ENCODE results near the gene FADS2.

FADS2 gene

GRCh38 chr11:61862714-61863547, 34.8 kb downstream of the FADS2 start:
- no peak for ATAC-seq
- peaks cover 42% of the 10 kb centered on the region for H3K36me3 Mint-ChIP-seq
- H3K9me3 Mint-ChIP-seq: no peaks in the 10 kb centered on the region
- no peaks in the 10 kb centered on the region for H3K27me3 Mint-ChIP-seq
- no peak overlapping the region for H3K27ac Mint-ChIP-seq
- no peak overlapping the region for H3K4me3 Mint-ChIP-seq
- no peaks in the 10 kb centered on the region for H3K4me1 Mint-ChIP-seq

DNA sequence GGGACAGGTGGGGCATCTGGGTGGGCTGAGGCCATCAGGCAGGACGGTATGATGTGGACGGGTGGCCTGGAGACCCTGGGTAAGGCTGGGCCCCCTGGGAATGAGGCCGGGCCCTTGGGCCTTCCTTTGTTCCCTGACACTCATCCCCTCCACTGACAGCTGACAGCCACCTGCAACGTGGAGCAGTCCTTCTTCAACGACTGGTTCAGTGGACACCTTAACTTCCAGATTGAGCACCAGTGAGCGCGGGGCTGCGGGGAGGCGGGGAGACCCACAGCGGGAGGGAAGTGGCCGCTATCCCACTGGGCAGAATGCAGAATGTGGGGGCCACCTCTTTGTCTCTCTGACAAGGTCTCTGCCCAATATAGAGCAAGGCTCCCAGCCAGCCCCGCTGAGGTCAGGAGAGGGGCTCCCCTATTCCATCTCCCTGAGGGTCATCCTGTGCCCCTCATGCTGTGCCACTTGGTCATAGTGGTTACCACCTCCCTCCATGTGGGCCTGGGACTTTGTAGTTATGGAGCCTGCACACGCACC, 35.5 kb downstream of the FADS2 start:
- Mint-ChIP-seq H3K9me3 (no peaks in the 10 kb centered on the region), H3K4me3 (no peak overlapping the region), H3K27ac (no peak overlapping the region), H3K4me1 (no peaks in the 10 kb centered on the region), H3K27me3 (no peaks in the 10 kb centered on the region), H3K36me3 (peaks cover 42% of the 10 kb centered on the region)
- ATAC-seq: no peak

DNA sequence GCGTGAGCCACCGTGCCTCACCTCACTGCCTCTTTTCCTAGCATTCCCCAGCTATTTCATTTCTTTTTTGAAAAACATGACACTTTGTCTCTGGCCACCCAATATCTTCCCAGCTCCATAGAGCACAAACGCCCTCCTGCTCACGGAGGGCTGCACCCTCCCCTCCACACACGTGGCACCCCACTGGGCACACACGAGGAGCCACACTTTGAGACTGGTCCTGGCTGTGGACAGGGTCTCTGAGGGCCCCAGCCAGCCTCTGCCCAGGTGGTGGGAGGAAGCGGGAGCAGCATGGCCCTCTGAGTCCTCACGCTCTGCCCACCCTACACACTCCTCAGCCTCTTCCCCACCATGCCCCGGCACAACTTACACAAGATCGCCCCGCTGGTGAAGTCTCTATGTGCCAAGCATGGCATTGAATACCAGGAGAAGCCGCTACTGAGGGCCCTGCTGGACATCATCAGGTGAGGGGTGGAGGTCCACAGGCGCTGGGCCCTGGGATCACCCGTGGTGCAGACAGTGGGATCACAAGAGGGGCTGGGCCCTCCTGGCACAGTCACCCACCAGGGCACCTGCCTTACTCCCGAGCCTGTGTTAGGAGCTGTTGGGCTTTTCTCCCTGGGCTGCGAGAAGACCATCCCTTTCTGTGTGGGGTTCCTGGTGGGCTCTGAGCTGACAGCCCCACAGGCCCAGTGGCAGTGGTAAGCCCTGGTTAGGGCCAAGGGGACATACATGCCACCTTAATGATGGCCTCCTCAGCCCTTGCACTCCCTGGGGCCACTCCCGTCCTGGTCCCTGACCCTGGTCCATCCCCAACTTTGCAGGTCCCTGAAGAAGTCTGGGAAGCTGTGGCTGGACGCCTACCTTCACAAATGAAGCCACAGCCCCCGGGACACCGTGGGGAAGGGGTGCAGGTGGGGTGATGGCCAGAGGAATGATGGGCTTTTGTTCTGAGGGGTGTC, 37.0 kb downstream of the FADS2 start:
- Mint-ChIP-seq H3K27me3 (no peaks in the 10 kb centered on the region), H3K4me1 (no peaks in the 10 kb centered on the region), H3K27ac (no peak overlapping the region), H3K36me3 (peaks cover 34% of the 10 kb centered on the region), H3K9me3 (no peaks in the 10 kb centered on the region), H3K4me3 (no peak overlapping the region)
- no peak for ATAC-seq

GRCh38 chr11:61866231-61866957, 38.3 kb downstream of the FADS2 start:
- no peaks in the 10 kb centered on the region for H3K27me3 Mint-ChIP-seq
- peaks cover 10% of the 10 kb centered on the region for H3K4me1 Mint-ChIP-seq
- no peak for ATAC-seq
- H3K9me3 Mint-ChIP-seq: no peaks in the 10 kb centered on the region
- no peak overlapping the region for H3K27ac Mint-ChIP-seq
- H3K4me3 Mint-ChIP-seq: no peak overlapping the region
- peaks cover 24% of the 10 kb centered on the region for H3K36me3 Mint-ChIP-seq

- Mint-ChIP-seq H3K9me3 (no peaks in the 10 kb centered on the region), H3K27me3 (no peaks in the 10 kb centered on the region), H3K4me1 (peaks cover 12% of the 10 kb centered on the region), H3K4me3 (no peak overlapping the region), H3K36me3 (peaks cover 19% of the 10 kb centered on the region), H3K27ac (no peak overlapping the region)
- ATAC-seq: no peak
Observed at GRCh38 chr11:61866958-61867343, 38.9 kb downstream of the FADS2 start.

- no peak for ATAC-seq
- no peaks in the 10 kb centered on the region for H3K27me3 Mint-ChIP-seq
- H3K9me3 Mint-ChIP-seq: no peaks in the 10 kb centered on the region
- peaks cover 23% of the 10 kb centered on the region for H3K36me3 Mint-ChIP-seq
- H3K27ac Mint-ChIP-seq: no peak overlapping the region
- no peak overlapping the region for H3K4me3 Mint-ChIP-seq
- peaks cover 12% of the 10 kb centered on the region for H3K4me1 Mint-ChIP-seq
Observed at GRCh38 chr11:61868571-61869428, 40.7 kb downstream of the FADS2 start.

GRCh38 chr11:61869429-61869707, 41.3 kb downstream of the FADS2 start:
- no peak overlapping the region for H3K27ac Mint-ChIP-seq
- H3K9me3 Mint-ChIP-seq: no peaks in the 10 kb centered on the region
- no peak for ATAC-seq
- peaks cover 12% of the 10 kb centered on the region for H3K4me1 Mint-ChIP-seq
- H3K36me3 Mint-ChIP-seq: peaks cover 23% of the 10 kb centered on the region
- H3K4me3 Mint-ChIP-seq: no peak overlapping the region
- H3K27me3 Mint-ChIP-seq: no peaks in the 10 kb centered on the region

DNA sequence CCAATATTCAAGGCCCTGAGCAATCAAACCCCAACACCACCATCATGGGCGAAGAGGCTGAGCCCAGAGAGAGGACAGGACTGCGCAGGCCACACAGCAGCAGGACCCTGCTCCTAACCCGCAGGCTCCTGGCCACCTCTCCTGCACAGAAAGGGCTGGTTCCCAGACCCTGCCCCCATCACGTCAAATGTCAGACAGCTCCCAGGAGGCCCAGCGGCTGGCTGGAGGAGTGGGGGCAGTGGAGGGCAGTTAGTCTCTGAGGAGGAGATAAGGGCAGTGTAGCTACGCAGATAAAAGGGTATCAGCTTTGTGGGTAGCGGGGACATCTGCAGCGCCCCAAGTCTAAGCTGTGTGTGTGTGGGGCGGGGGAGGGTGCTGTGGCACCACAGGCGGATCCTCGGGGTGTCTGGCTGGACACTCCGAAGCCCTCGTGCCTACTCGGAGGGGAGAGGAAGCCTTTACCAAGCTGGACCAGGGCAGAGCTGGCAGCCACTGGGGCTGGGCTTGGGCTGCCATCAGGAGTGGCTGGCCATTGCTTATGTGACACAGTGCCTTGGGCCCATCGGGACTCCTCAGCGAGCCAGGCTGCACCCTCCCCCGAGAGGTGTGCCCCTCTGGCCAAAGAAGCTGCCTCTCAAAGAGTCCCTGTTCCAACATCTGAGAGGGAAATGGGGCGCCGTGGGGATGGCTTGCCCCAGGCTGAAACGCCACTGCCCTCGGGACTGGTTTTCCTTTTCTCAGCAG, 41.8 kb downstream of the FADS2 start:
- Mint-ChIP-seq H3K9me3 (no peaks in the 10 kb centered on the region), H3K27ac (no peak overlapping the region), H3K4me3 (no peak overlapping the region), H3K4me1 (peaks cover 12% of the 10 kb centered on the region), H3K36me3 (peaks cover 21% of the 10 kb centered on the region), H3K27me3 (no peaks in the 10 kb centered on the region)
- no peak for ATAC-seq

DNA sequence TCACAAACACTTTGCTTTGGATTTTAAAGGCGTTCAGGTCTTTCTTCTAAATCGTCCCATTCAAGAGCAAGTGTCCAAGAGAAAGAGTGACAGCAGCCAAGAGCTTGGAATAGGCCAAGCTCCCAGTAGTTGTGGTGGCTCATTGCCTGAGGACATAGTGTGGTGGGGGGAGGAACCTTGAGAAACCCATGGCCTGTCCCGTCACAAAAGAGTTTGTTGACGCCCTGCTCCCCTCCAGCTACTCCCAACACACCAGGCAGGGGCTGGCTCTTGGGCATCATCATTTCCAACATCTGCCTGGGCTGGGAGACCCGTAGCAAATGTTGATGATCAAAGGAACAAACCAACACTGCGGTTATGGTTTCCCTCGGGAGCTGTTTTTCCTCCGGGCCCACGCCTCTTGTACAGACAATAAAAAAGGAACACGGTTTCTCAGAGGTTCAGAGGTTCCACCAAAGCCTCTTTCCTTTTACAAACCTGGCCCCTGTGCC, 42.5 kb downstream of the FADS2 start:
- Mint-ChIP-seq H3K4me1 (peaks cover 12% of the 10 kb centered on the region), H3K9me3 (no peaks in the 10 kb centered on the region), H3K27ac (peak overlapping the region; percentile 60), H3K27me3 (no peaks in the 10 kb centered on the region), H3K4me3 (no peak overlapping the region), H3K36me3 (peaks cover 14% of the 10 kb centered on the region)
- no peak for ATAC-seq

- peak; percentile 88 for ATAC-seq
- Mint-ChIP-seq H3K27ac (peak overlapping the region; percentile 60), H3K9me3 (no peaks in the 10 kb centered on the region), H3K4me1 (peaks cover 12% of the 10 kb centered on the region), H3K36me3 (peaks cover 9% of the 10 kb centered on the region), H3K27me3 (no peaks in the 10 kb centered on the region), H3K4me3 (peak overlapping the region; percentile 70)
Observed at GRCh38 chr11:61871158-61871597, 43.1 kb downstream of the FADS2 start.

GRCh38 chr11:61872935-61873565, 45.0 kb downstream of the FADS2 start:
- H3K9me3 Mint-ChIP-seq: no peaks in the 10 kb centered on the region
- H3K27me3 Mint-ChIP-seq: no peaks in the 10 kb centered on the region
- no peak for ATAC-seq
- peaks cover 23% of the 10 kb centered on the region for H3K4me1 Mint-ChIP-seq
- H3K4me3 Mint-ChIP-seq: no peak overlapping the region
- H3K36me3 Mint-ChIP-seq: peaks cover 22% of the 10 kb centered on the region
- H3K27ac Mint-ChIP-seq: no peak overlapping the region

DNA sequence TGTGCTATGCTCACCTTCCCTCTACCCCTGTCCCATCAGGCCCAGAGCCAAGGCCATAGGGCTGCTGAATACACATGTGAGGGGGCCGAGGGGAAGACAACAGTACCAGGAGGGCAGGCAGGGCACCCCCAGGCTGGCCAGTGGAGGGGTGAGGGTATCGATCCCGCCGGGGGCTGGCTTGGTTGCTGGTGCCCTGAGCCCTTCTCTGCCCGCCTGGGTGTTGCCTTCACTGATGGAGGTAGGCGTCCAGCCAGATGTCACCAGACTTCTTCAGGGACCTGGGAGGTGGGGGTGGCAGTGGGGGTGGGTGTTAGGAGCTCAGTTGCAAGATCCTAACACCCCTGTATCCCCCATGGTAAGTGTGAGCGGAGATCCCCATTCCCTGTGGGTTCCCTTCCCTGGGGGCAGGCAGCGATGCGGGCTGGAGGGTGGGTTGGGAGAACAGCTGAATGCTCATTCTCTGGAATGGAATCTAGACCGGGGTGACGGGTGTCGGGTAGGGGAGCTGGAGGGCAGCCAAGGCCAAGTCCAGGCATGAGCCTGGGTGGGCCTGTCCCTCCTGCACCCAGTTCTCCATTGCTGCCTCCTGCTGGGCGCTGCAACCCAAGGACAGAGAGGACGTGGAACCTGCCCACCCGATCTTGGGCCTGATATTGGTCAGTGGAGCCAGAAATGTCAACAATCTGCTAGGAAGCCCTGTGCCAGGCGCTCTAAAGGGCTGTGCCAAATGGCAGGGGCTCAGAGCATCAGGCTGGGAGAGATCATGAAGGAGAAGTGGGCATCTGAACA, 45.7 kb downstream of the FADS2 start:
- Mint-ChIP-seq H3K9me3 (no peaks in the 10 kb centered on the region), H3K4me3 (no peak overlapping the region), H3K27ac (no peak overlapping the region), H3K27me3 (no peaks in the 10 kb centered on the region), H3K4me1 (peaks cover 26% of the 10 kb centered on the region), H3K36me3 (peaks cover 25% of the 10 kb centered on the region)
- no peak for ATAC-seq

DNA sequence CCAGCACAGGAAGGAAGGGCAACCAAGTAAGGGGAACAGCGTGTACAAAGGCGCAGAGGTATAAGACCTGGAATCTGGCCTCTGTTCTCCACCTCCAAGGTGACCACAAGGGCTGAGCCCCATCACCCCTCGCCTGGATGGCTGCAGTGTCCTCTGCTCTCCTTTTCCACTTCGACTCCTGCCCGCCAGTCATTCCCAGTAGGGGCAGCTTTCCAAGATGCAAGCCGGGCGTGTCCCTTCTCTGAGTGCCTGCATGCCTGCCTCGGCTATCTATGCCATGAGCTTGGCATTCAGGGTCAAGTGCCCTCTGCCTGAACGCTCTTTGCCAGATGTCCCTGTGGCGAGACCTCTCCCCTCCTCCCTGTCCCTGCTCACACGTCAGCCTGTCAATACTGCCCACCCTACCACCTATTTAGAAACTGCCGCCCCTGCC, 46.3 kb downstream of the FADS2 start:
- Mint-ChIP-seq H3K27ac (no peak overlapping the region), H3K4me3 (no peak overlapping the region), H3K36me3 (peaks cover 25% of the 10 kb centered on the region), H3K27me3 (no peaks in the 10 kb centered on the region), H3K4me1 (peaks cover 31% of the 10 kb centered on the region), H3K9me3 (no peaks in the 10 kb centered on the region)
- no peak for ATAC-seq

Measured in stimulated activated memory B cell treated with anti-CD40 and anti-IgM and Interleukin-4, amounts not matched to agents 10 μg/mL and 1 μg/mL and 100 μg/mL, for 72 hours (primary cell).